ENCODE measurements around the gene GTF2IRD1. TPM values are rescaled to one million over a fixed set of nuclear protein-coding genes. Genes with fewer than 3 reads are reported as not detected.
"Not testable (repeated sequence)": the region's sequence is repeated elsewhere in the genome, so short reads cannot be mapped to it uniquely, and the experiment has no call there.

GTF2IRD1 gene
- polyA plus RNA-seq, 1 of the 3 experiments (the other 2 are of a cell fraction): 26.4 TPM

DNA sequence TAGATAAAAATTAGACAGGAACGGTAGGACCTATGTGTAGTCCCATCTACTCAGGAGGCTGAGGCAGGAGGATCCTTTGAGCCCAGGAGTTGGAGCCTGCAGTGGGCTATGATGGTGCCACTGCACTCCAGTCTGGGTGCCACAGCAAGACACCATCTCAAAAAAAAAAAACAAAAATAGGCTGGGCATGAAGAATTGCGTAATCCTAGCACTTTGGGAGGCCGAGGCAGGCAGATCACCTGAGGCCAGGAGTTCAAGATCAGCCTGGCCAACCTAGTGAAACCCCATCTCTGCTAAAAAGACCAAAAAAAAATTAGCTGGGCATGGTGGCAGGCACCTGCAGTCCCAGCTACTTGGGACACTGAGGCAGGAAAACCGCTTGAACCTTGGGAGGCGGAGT lies 88.2 kb downstream of the GTF2IRD1 start:
- H3K9me2 ChIP-seq; H3K27me3 ChIP-seq (ENCODE audit: insufficient read depth); H3K9me3 ChIP-seq; H3K79me2 ChIP-seq (ENCODE audit: insufficient read depth); H3K4me2 ChIP-seq; POLR2A ChIA-PET; H4K20me1 ChIP-seq (ENCODE audit: insufficient read depth); DNase-seq; H3F3A ChIP-seq (replicated peaks; ENCODE audit: insufficient read depth); H3K4me3 ChIP-seq (ENCODE audit: low read depth in 2 of 2, low read length in 1 of 2); H3K9ac ChIP-seq; H3K27ac ChIP-seq (ENCODE audit: low read depth in 2 of 2, low read length in 1 of 2); H2AFZ ChIP-seq (ENCODE audit: low read depth); H3K4me1 ChIP-seq (ENCODE audit: control insufficient read depth in 1 of 2, insufficient read depth in 2 of 2, low read depth in 1 of 2, low read length in 1 of 2): not testable (repeated sequence)
- peaks cover 0 to 40% of the 10 kb centered on the region in 2 experiments for H3K36me3 ChIP-seq (replicated peaks in 1 of 2; ENCODE audit: control insufficient read depth in 1 of 2, insufficient read depth in 2 of 2, low read length in 1 of 2)
- WGBS (ENCODE audit: low lambda C conversion rate): 95% methylated on average over 5 of the region's 5 CpGs
- CTCF ChIA-PET: interaction anchor here (0.8 to 2.9 kb wide), 5 partner anchors 24 to 336 kb away, joined by 4 to 13 read pairs (median 10); no protein-coding TSS in a partner anchor

DNA sequence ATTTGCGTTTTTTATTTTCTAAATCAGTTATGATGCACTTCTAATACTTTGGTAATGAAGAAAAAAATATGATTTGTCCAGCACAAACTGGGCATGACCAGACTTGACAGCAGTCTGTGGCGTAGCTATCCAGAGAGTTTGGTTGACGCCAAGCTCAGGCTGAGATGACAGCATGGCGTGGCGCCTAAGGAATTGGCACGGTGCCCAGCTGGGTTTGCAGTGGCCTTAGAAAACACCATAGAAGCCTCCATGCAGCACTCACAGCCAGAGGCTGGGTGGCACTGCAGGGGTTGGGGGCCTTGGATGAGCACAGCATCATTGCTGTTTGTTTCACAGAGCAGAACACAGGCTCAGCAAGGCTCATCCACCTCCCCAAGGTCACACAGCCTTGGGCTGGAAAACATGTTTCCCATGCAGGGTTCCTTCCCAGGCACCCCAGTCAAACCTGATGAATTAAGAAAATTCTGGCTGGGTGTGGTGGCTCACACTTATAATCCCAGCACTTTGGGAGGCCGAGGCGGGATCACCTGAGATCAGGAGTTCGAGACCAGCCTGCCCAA lies 88.9 kb downstream of the GTF2IRD1 start:
- POLR2A ChIA-PET: no interaction called here
- peak; percentile 84 for DNase-seq
- Histone ChIP-seq H4K20me1 (ENCODE audit: insufficient read depth) (no peaks in the 10 kb centered on the region), H3K27me3 (ENCODE audit: insufficient read depth) (no peaks in the 10 kb centered on the region), H3K27ac (ENCODE audit: low read depth in 2 of 2, low read length in 1 of 2) (no peak overlapping the region; a peak in 1 of 4 replicates), H3K9ac (no peak overlapping the region), H3K9me2 (no peaks in the 10 kb centered on the region), H3K36me3 (replicated peaks in 1 of 2; ENCODE audit: control insufficient read depth in 1 of 2, insufficient read depth in 2 of 2, low read length in 1 of 2) (peaks cover 0 to 33% of the 10 kb centered on the region in 2 experiments), H3K79me2 (ENCODE audit: insufficient read depth) (no peaks in the 10 kb centered on the region), H3K4me2 (no peak overlapping the region), H3F3A (replicated peaks; ENCODE audit: insufficient read depth) (no peaks in the 10 kb centered on the region), H2AFZ (ENCODE audit: low read depth) (no peak overlapping the region), H3K9me3 (no peaks in the 10 kb centered on the region), H3K4me3 (ENCODE audit: low read depth in 2 of 2, low read length in 1 of 2) (no peak overlapping the region), H3K4me1 (ENCODE audit: control insufficient read depth in 1 of 2, insufficient read depth in 2 of 2, low read depth in 1 of 2, low read length in 1 of 2) (peaks cover 0 to 2% of the 10 kb centered on the region in 2 experiments; a peak in 1 of 4 replicates)
- CTCF ChIA-PET: interaction anchor here (1.1 to 2.9 kb wide), 4 partner anchors 23 to 142 kb away, joined by 4 to 13 read pairs (median 10); no protein-coding TSS in a partner anchor
- TF ChIP-seq, protein P1, sequence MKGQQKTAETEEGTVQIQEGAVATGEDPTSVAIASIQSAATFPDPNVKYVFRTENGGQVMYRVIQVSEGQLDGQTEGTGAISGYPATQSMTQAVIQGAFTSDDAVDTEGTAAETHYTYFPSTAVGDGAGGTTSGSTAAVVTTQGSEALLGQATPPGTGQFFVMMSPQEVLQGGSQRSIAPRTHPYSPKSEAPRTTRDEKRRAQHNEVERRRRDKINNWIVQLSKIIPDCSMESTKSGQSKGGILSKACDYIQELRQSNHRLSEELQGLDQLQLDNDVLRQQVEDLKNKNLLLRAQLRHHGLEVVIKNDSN (IDR thresholded peaks at IDR 0.05; ENCODE audit: borderline replicate concordance, low read depth): no peak
- TF ChIP-seq JUND (IDR thresholded peaks at IDR 0.05): no peak
- no peak for TF ChIP-seq MEF2A (IDR thresholded peaks at IDR 0.05; ENCODE audit: borderline replicate concordance, low read depth)
- TF ChIP-seq NFIC (IDR thresholded peaks at IDR 0.05; ENCODE audit: borderline replicate concordance): peak; percentile 80
- no peak for TF ChIP-seq CHD2 (IDR thresholded peaks at IDR 0.05; ENCODE audit: low read length, partially characterized antibody)
- no peak for TF ChIP-seq TCF12 (IDR thresholded peaks at IDR 0.05)
- no peak for TF ChIP-seq RXRA (IDR thresholded peaks at IDR 0.05; ENCODE audit: borderline replicate concordance, low read depth)
- TF ChIP-seq FOXM1 (IDR thresholded peaks at IDR 0.05; ENCODE audit: low read depth): no peak
- no peak for TF ChIP-seq RFX5 (IDR thresholded peaks at IDR 0.05; ENCODE audit: low read length)
- no peak for TF ChIP-seq POLR2AphosphoS5 (IDR thresholded peaks at IDR 0.05; ENCODE audit: low read depth, low read length)
- TF ChIP-seq RAD21 (IDR thresholded peaks at IDR 0.05; ENCODE audit: low read length): peak; percentile 35
- no peak for TF ChIP-seq GABPA (IDR thresholded peaks at IDR 0.05; ENCODE audit: low read depth)
- TF ChIP-seq SMC3 (IDR thresholded peaks at IDR 0.05; ENCODE audit: low read depth, low read length): no peak; the same call in 1 of the 2 replicates
- TF ChIP-seq MXI1 (IDR thresholded peaks at IDR 0.05; ENCODE audit: low read depth, low read length): peak; percentile 73; the same call in 1 of the 2 replicates
- TF ChIP-seq, protein P2, sequence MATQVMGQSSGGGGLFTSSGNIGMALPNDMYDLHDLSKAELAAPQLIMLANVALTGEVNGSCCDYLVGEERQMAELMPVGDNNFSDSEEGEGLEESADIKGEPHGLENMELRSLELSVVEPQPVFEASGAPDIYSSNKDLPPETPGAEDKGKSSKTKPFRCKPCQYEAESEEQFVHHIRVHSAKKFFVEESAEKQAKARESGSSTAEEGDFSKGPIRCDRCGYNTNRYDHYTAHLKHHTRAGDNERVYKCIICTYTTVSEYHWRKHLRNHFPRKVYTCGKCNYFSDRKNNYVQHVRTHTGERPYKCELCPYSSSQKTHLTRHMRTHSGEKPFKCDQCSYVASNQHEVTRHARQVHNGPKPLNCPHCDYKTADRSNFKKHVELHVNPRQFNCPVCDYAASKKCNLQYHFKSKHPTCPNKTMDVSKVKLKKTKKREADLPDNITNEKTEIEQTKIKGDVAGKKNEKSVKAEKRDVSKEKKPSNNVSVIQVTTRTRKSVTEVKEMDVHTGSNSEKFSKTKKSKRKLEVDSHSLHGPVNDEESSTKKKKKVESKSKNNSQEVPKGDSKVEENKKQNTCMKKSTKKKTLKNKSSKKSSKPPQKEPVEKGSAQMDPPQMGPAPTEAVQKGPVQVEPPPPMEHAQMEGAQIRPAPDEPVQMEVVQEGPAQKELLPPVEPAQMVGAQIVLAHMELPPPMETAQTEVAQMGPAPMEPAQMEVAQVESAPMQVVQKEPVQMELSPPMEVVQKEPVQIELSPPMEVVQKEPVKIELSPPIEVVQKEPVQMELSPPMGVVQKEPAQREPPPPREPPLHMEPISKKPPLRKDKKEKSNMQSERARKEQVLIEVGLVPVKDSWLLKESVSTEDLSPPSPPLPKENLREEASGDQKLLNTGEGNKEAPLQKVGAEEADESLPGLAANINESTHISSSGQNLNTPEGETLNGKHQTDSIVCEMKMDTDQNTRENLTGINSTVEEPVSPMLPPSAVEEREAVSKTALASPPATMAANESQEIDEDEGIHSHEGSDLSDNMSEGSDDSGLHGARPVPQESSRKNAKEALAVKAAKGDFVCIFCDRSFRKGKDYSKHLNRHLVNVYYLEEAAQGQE (IDR thresholded peaks at IDR 0.05; ENCODE audit: low read depth, low read length): no peak
- no peak for TF ChIP-seq EP300 (IDR thresholded peaks at IDR 0.05; ENCODE audit: borderline replicate concordance in 1 of 2, low read depth in 1 of 2, low read length in 1 of 2)
- TF ChIP-seq NRF1 (IDR thresholded peaks at IDR 0.05; ENCODE audit: low read depth, low read length): no peak
- 79% methylated on average over 9 of the region's 9 CpGs for WGBS (ENCODE audit: low lambda C conversion rate)
